ENCODE measurements around the gene HMOX2.

HMOX2 gene, protein sequence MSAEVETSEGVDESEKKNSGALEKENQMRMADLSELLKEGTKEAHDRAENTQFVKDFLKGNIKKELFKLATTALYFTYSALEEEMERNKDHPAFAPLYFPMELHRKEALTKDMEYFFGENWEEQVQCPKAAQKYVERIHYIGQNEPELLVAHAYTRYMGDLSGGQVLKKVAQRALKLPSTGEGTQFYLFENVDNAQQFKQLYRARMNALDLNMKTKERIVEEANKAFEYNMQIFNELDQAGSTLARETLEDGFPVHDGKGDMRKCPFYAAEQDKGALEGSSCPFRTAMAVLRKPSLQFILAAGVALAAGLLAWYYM

DNA sequence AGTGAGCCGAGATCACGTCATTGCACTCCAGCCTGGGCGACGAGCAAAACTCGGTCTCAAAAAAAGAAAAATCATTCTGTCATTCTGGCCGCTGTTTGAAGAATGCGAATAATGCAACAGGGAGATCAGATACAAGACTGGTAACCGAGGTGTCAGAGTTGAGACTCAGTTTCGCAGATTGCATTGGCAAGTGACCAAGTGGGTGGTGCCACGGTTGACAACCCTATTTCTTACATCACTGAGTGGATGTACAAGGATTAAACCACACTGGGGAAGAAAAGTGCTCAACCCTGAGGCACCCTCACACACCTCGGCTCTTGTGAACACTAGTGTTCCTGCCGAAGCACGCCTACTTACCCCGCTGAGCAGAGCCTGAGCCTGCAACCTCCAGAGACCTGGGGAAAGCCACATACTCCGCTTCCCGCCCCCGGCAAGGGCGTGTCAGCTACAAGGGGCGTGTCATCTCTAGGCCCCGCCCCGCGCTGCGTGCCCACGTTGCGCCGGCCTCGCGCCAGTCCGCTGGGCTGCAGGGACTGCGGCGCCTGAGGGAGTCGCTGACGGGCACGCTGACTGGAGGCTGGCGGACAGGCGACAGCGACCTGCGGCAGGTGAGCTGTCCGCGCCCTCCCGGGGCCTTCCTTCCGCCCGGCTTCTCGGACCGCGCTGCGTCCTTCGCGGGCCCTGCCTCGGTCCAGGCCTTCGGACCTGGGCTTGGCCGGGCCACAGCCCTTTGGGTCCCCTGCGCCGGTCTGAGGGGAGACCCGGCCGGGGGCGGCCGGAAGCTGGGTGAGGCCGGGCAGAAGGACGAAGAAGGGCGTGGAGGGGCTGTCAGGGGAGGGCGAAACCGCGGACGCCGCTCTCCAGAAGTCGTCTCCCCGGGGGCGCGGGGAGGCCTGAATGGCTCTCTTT, at the start of gene HMOX2:
TSS of gene HMOX2 (plus strand) at position 519 of the 909 bp plus-strand sequence. CDS start 29,127 bp downstream, outside the sequence.
- TF ChIP-seq, protein P1, sequence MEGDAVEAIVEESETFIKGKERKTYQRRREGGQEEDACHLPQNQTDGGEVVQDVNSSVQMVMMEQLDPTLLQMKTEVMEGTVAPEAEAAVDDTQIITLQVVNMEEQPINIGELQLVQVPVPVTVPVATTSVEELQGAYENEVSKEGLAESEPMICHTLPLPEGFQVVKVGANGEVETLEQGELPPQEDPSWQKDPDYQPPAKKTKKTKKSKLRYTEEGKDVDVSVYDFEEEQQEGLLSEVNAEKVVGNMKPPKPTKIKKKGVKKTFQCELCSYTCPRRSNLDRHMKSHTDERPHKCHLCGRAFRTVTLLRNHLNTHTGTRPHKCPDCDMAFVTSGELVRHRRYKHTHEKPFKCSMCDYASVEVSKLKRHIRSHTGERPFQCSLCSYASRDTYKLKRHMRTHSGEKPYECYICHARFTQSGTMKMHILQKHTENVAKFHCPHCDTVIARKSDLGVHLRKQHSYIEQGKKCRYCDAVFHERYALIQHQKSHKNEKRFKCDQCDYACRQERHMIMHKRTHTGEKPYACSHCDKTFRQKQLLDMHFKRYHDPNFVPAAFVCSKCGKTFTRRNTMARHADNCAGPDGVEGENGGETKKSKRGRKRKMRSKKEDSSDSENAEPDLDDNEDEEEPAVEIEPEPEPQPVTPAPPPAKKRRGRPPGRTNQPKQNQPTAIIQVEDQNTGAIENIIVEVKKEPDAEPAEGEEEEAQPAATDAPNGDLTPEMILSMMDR (IDR thresholded peaks at IDR 0.05): peak; percentile 43

DNA sequence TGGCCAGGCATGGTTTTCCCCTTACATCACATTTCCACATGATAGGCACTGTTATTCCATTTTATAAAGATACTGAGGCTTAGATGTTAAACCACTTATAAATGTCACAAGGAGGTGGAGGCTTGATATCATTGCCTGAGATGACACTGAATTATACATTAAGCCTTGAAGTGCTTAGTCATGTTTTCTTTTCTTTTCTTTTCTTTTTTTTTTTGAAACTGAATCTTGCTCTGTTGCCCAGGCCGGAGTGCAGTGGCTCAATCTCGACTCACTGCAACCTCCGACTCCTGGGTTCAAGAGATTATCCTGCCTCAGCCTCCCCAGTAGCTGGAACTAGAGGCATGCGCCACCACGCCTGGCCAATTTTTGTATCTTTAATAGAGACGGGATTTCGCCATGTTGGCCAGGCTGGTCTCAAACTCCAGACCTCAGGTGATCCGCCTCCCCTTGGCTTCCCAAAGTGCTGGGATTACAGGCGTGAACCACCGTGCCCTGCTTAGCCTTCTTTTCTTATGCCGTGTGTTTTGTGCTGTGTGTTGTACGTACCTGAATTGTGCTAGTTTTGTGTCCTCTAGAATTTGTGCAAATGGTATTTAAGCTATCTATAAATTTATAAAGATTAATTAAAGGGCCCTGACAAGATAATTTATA, 49.4 kb upstream of the HMOX2 start:
- TF ChIP-seq, protein P1 (IDR thresholded peaks at IDR 0.05): no peak

DNA sequence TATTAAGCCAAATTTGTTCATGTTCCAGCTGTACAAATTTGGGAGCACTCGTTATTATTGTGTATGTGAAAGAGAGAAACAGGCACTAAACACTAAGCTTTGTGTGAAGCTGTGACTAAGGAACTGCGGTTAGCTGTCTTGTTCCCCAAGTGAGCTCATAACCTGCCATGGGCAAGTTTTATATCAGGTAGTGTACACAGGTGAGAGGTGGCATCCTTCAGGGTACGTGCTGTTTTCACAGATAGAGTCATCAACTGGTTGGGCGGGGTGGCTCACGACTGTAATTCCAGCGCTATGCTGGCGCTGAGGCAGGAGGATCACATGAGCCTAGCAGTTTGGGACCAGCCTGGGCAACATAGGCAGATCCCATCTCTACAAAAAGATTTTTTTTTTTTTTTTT, 47.7 kb upstream of the HMOX2 start:
- TF ChIP-seq, protein P1 (IDR thresholded peaks at IDR 0.05): no peak

DNA sequence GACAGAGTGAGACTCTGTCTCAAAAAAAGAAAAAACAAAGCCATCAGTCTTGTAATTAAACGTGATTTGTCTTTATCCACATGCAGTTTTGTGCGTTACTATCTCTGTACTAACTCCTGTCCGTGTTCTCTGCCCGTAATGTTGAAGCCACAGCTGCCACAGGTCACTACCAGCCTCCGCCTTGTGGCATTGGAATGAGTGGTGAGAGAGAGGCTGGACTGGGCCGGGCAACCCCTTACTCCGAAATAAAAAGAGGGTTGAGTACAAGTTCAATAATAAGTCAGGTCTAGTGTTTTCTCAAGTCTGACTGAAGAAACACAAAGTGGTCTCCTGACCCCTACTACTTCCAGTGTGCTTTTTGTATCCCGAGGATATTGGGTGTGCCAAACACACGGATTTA, 45.2 kb upstream of the HMOX2 start:
- TF ChIP-seq, protein P1 (IDR thresholded peaks at IDR 0.05): no peak

DNA sequence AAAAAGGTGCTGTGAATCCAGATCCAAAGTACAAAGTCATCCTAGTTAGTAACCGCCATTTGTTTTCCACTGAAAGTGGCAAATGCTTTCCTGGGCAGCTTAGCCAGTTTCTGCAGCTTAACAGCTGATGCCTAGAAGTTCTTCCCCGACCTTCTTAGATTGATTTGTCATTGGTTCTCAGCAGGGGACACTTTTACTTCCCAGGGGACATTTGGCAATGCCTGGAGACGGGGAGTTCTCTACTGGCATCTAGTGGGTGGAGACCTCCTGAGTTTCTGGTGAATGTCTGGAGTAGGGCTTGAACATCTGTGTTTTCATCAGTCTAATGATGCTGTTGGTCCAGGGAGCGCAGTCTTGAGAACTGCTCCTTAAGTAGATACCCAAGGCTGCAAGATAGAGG, 43.0 kb upstream of the HMOX2 start:
- TF ChIP-seq, protein P1 (IDR thresholded peaks at IDR 0.05): no peak

DNA sequence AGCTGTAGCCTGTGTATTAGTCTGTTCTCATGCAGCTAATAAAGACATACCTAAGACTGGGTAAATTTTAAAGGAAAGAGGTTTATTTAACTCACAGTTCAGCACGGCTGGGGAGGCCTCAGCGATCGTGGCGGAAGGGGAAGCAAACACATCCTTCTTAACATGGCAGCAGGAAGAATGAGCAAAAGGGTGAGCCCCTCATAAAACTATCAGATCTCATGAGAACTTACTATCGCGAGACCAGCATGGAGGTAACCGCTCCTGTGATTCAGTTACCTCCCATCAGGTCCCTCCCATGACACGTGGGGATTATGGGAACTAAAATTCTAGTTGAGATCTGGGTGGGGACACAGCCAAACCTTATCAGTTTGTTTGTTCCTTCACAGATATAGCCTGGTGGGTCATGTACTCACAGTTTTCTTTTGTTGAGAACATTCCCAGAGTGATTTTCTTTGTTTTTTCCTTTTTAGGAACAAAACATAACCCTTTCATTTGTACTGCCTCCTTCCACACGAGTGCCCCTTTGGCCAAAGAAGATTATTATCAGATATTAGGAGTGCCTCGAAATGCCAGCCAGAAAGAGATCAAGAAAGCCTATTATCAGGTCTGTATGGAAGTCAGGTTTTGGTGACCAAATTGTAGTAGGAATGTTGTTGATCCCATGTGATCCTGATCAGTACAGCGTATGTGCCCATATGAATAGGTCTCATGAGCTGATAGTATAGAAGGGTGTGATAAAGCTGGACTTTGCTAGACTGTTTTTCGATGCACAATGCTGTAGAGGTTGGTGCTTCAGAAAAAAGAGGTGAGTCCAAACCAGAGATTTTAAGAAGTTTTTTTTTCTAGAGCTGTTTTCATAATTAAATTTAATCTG, 42.0 kb upstream of the HMOX2 start:
- TF ChIP-seq, protein P1 (IDR thresholded peaks at IDR 0.05): no peak

All from LNCAP (cell line).